ENCODE results near the gene PAM. TPM values are rescaled to one million over a fixed set of nuclear protein-coding genes. Genes with fewer than 3 reads are reported as not detected.

Gene PAM
- total RNA-seq, 1 donor from 2014 or later = 171 TPM

DNA sequence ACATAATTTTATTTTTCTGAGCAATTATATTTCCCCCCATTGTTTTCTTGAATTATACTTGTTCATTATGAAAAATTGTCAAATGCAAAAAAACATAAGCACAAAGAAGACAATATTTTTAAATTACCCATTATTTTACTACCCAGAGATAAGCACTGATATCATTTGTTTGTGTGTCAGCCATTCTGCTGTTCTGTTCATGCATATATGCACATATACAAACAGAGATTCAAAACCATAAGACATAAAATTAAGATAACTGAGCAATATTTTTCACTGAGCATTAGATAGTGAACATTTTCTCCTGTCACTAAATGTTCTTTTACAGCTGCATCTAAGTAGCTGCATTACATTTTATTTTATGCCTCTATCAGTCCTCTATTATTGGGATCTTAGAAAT lies 35.6 kb downstream of the PAM start:
- Histone ChIP-seq H3K4me3 (no peak overlapping the region), H3K9me3 (no peaks in the 10 kb centered on the region), H3K27ac (no peak overlapping the region), H3K27me3 (ENCODE audit: low read depth) (no peaks in the 10 kb centered on the region), H3K36me3 (no peaks in the 10 kb centered on the region), H3K4me1 (peaks cover 7% of the 10 kb centered on the region)
- TF ChIP-seq, protein P1, sequence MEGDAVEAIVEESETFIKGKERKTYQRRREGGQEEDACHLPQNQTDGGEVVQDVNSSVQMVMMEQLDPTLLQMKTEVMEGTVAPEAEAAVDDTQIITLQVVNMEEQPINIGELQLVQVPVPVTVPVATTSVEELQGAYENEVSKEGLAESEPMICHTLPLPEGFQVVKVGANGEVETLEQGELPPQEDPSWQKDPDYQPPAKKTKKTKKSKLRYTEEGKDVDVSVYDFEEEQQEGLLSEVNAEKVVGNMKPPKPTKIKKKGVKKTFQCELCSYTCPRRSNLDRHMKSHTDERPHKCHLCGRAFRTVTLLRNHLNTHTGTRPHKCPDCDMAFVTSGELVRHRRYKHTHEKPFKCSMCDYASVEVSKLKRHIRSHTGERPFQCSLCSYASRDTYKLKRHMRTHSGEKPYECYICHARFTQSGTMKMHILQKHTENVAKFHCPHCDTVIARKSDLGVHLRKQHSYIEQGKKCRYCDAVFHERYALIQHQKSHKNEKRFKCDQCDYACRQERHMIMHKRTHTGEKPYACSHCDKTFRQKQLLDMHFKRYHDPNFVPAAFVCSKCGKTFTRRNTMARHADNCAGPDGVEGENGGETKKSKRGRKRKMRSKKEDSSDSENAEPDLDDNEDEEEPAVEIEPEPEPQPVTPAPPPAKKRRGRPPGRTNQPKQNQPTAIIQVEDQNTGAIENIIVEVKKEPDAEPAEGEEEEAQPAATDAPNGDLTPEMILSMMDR (IDR thresholded peaks at IDR 0.05) = no peak
- DNase-seq = no peak
- intact Hi-C loops (cut with DNase I) = no loop called here
- no peak for ATAC-seq

GRCh38 chr5:102792705-102793104 lies 37.6 kb downstream of the PAM start:
- Histone ChIP-seq H3K36me3 (no peaks in the 10 kb centered on the region), H3K4me1 (peaks cover 7% of the 10 kb centered on the region), H3K4me3 (no peak overlapping the region), H3K27me3 (ENCODE audit: low read depth) (no peaks in the 10 kb centered on the region), H3K27ac (no peak overlapping the region), H3K9me3 (no peaks in the 10 kb centered on the region)
- TF ChIP-seq, protein P1 (IDR thresholded peaks at IDR 0.05) = no peak
- intact Hi-C loops (cut with DNase I) = no loop called here
- DNase-seq (no peak), ATAC-seq (peak in 1 of 2 donors; percentile 46)

- intact Hi-C loops (cut with DNase I) = no loop called here
- no peaks in the 10 kb centered on the region for H3K9me3 ChIP-seq
- H3K27ac ChIP-seq = no peak overlapping the region
- H3K27me3 ChIP-seq (ENCODE audit: low read depth) = no peaks in the 10 kb centered on the region
- no peak for ATAC-seq
- TF ChIP-seq, protein P1 (IDR thresholded peaks at IDR 0.05) = no peak
- no peak for DNase-seq
- H3K4me3 ChIP-seq = no peak overlapping the region
- H3K4me1 ChIP-seq = peaks cover 17% of the 10 kb centered on the region
- H3K36me3 ChIP-seq = no peaks in the 10 kb centered on the region
Measured at GRCh38 chr5:102794047-102794446, 38.9 kb downstream of the PAM start.

DNA sequence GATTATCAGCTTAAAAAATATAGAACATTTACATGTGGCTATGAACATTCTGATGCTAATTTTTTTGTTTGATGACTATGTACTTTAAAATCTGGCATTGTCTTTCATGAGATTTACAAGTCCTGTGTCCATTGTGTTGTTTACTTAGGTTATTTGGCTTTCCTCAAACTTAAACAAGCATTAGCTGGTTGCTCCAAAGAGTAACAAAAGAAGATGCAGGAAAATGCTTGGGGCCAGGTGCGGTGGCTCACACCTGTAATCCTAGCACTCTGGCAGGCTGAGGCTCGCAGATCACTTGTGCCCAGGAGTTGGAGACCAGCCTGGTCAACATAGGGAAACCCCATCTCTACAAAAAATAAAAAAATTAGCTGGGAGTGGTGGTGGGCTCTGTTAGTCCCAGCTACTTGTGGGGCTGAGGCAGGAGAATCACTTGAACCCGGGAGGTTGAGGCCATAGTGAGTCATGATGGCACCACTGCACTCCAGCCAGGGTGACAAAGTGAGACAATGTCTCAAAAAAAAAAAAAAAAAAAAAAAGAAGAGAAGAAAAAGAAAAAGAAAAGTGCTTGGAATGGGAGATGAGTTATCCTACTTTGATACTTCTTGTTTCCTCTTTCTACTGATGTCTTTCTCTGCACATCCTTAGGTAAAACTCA lies 39.7 kb downstream of the PAM start:
- intact Hi-C loops (cut with DNase I) = no loop called here
- H3K9me3 ChIP-seq = no peaks in the 10 kb centered on the region
- H3K4me1 ChIP-seq = peaks cover 24% of the 10 kb centered on the region
- no peaks in the 10 kb centered on the region for H3K36me3 ChIP-seq
- no peak overlapping the region for H3K4me3 ChIP-seq
- H3K27ac ChIP-seq = no peak overlapping the region
- no peaks in the 10 kb centered on the region for H3K27me3 ChIP-seq (ENCODE audit: low read depth)
- TF ChIP-seq, protein P1 (IDR thresholded peaks at IDR 0.05) = no peak
- ATAC-seq (no peak), DNase-seq (no peak)

GRCh38 chr5:102795526-102795925 lies 40.4 kb downstream of the PAM start:
- peaks cover 30% of the 10 kb centered on the region for H3K4me1 ChIP-seq
- H3K36me3 ChIP-seq = no peaks in the 10 kb centered on the region
- intact Hi-C loops (cut with DNase I) = no loop called here
- H3K9me3 ChIP-seq = no peaks in the 10 kb centered on the region
- H3K4me3 ChIP-seq = no peak overlapping the region
- H3K27me3 ChIP-seq (ENCODE audit: low read depth) = no peaks in the 10 kb centered on the region
- H3K27ac ChIP-seq = no peak overlapping the region
- DNase-seq = no peak
- TF ChIP-seq, protein P1 (IDR thresholded peaks at IDR 0.05) = no peak
- ATAC-seq = no peak

Measured in lower lobe of right lung (tissue), 2 donors.